T-helper 1 cell treated with Interleukin-12 subunit alpha and Interleukin-12 subunit beta and Interleukin-4 antibody, amounts not matched to agents 30 μg/mL and 1 μg/mL, for 36 hours (primary cell): ENCODE data around the gene LPP.
"Not testable (repeated sequence)": the region's sequence is repeated elsewhere in the genome, so short reads cannot be mapped to it uniquely, and the experiment has no call there.

Source experiments
- H3K27ac Mint-ChIP-seq: one replicate; pipeline ENCODE4 v1.8.0; 2021; ENCODE audit warnings: mild to moderate bottlenecking, mixed read lengths
- H3K27me3 Mint-ChIP-seq: one replicate; pipeline ENCODE4 v1.8.0; 2021; ENCODE audit warnings: low read depth, mixed read lengths
- H3K36me3 Mint-ChIP-seq: one replicate; pipeline ENCODE4 v1.8.0; 2021; ENCODE audit warnings: low read depth, mixed read lengths
- H3K4me1 Mint-ChIP-seq: one replicate; pipeline ENCODE4 v1.8.0; 2021; ENCODE audit warnings: low read depth, mixed read lengths
- H3K4me3 Mint-ChIP-seq: one replicate; pipeline ENCODE4 v1.8.0; 2021; ENCODE audit warnings: mild to moderate bottlenecking, moderate library complexity, mixed read lengths
- H3K9me3 Mint-ChIP-seq: one replicate; pipeline ENCODE4 v1.8.0; 2021; ENCODE audit warnings: mixed read lengths

LPP gene

GRCh38 chr3:188432802-188433520, 279.0 kb downstream of the LPP start:
- Mint-ChIP-seq H3K9me3 (peaks cover 4% of the 10 kb centered on the region), H3K36me3 (peaks cover 23% of the 10 kb centered on the region), H3K27ac (peak overlapping the region; percentile 60), H3K27me3 (no peaks in the 10 kb centered on the region), H3K4me1 (peaks cover 33% of the 10 kb centered on the region), H3K4me3 (peak overlapping the region; percentile 54)

DNA sequence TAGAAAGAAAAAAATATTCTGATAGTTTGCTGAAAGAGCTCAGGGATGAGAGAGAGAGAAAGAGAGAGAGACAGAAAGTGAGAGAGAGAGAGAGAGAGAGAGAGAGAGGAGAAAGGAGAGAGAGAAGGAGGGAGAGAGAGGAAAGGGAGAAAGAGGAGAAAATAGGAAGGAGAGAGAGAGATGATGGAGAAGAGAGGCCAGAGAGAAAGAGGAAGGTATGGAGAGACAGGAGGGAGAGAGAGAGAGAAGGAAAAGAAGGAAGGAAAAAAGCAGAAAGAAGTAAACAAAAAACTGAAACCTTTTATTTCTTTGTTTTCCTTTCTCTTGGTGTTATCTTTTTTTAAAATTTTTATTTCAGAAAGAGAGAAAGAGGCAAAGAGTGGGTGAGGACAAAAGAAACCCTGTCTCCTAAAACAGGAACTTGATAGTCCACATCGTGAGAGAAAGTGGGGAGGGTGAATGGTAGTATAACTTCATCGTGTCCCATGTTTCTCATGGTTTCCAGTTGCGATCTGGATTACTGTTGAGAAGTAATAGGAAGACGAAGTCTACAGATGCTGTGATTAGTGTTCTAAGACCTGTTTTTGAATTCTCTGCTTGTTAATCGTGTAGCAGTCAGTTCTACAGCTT, 279.7 kb downstream of the LPP start:
- peaks cover 4% of the 10 kb centered on the region for H3K9me3 Mint-ChIP-seq
- H3K4me3 Mint-ChIP-seq, result peak overlapping the region; percentile 54
- H3K27ac Mint-ChIP-seq, result peak overlapping the region; percentile 60
- peaks cover 23% of the 10 kb centered on the region for H3K36me3 Mint-ChIP-seq
- H3K4me1 Mint-ChIP-seq, result peaks cover 38% of the 10 kb centered on the region
- H3K27me3 Mint-ChIP-seq, result no peaks in the 10 kb centered on the region

- Mint-ChIP-seq H3K4me3 (no peak overlapping the region), H3K4me1 (peaks cover 46% of the 10 kb centered on the region), H3K36me3 (peaks cover 23% of the 10 kb centered on the region), H3K9me3 (peaks cover 4% of the 10 kb centered on the region), H3K27me3 (no peaks in the 10 kb centered on the region), H3K27ac (no peak overlapping the region)
Observed at GRCh38 chr3:188434594-188434993, 280.6 kb downstream of the LPP start.

DNA sequence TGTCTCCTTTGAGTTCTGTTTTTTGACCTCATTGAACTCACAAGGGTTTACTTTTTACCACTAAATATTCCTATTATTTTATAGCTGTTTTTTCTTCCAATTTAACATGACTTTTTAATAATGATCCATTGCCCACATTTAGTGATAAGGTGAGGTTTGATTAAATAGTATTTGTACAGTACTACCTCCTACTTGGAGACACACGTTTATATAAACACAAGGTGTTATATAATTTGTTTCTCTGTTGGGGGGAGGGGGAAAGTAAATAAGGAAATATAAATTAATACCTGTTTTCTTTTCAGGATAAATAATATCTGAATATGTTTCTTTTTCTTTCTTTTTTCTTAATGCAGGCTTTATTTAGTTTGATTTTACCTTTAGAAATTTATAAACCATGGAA, 281.3 kb downstream of the LPP start:
- H3K36me3 Mint-ChIP-seq, result peaks cover 23% of the 10 kb centered on the region
- no peaks in the 10 kb centered on the region for H3K27me3 Mint-ChIP-seq
- no peak overlapping the region for H3K27ac Mint-ChIP-seq
- H3K4me1 Mint-ChIP-seq, result peaks cover 51% of the 10 kb centered on the region
- H3K9me3 Mint-ChIP-seq, result peaks cover 4% of the 10 kb centered on the region
- H3K4me3 Mint-ChIP-seq, result no peak overlapping the region

DNA sequence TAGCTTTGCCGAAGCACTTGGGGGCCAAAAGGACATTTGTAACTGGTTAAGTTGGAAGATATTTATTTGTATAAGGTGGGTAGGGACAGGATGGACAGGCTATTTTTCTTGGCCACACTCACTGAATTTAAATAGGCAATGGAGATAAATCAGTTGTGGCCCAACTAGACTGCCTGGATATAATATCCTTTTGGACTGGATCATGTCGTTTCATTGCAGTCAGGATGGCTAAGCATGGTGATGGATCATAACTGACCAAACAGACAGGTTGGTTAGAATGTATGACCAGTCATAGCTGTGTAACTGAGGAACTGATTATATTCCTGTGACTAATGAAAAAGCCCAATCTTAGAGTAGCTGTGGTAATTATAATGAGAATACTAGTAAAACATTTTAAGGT, 284.0 kb downstream of the LPP start:
- Mint-ChIP-seq H3K4me3 (no peak overlapping the region), H3K27ac (no peak overlapping the region), H3K27me3 (no peaks in the 10 kb centered on the region), H3K9me3 (no peaks in the 10 kb centered on the region), H3K4me1 (peaks cover 45% of the 10 kb centered on the region), H3K36me3 (peaks cover 20% of the 10 kb centered on the region)

DNA sequence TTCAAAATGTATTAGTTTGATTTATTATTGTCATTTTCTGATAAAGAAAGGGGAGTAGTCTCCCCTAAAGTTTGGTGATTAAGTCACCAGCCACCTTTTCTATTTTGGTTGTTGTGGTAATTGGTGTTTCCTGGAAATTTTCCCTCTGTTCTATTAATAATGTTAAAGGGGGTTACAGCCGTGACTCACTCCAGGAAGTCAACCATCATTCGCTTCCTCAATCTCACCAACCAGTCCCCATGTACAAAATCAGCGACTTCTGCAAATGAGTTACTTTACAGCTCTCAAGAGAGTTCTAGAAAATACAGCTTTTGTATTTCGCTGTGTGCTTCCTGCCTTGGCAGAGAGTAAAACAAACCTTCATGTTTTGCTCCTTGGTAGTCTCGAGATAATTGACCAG, 285.1 kb downstream of the LPP start:
- H3K4me1 Mint-ChIP-seq, result peaks cover 39% of the 10 kb centered on the region
- H3K27me3 Mint-ChIP-seq, result no peaks in the 10 kb centered on the region
- no peaks in the 10 kb centered on the region for H3K9me3 Mint-ChIP-seq
- H3K27ac Mint-ChIP-seq, result peak overlapping the region; percentile 78
- H3K36me3 Mint-ChIP-seq, result peaks cover 27% of the 10 kb centered on the region
- H3K4me3 Mint-ChIP-seq, result peak overlapping the region; percentile 27

DNA sequence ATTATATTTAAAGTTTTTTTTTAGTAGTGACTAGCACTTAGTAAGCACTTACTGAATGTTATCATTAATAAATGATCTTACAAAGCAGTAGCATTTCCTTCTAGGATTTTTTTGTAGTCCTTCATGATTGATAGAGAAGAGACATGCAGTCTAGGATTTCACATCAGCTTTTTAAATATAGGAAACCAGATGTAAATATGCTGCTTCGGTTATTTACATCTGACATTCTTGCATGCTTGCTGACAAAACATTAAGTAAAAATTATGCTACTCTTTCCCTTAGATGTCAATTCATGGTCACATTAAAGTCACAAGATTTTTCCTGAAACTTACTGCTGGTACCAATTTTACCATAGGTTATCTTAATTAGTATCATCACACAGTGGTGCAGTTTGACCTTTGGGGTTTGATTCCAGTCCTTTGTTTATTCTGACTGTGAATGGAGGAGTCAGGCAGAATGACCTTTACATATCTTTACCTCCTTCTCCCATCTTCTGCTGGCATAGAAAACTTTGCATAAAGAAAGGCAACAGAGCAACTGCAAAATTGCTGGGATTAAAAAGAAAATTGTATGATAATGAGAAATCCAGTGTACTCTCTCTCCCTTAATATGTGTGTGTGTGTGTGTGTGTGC, 286.5 kb downstream of the LPP start:
- no peak overlapping the region for H3K4me3 Mint-ChIP-seq
- H3K27me3 Mint-ChIP-seq, result no peaks in the 10 kb centered on the region
- no peak overlapping the region for H3K27ac Mint-ChIP-seq
- peaks cover 38% of the 10 kb centered on the region for H3K36me3 Mint-ChIP-seq
- H3K9me3 Mint-ChIP-seq, result peaks cover 8% of the 10 kb centered on the region
- H3K4me1 Mint-ChIP-seq, result peaks cover 39% of the 10 kb centered on the region

DNA sequence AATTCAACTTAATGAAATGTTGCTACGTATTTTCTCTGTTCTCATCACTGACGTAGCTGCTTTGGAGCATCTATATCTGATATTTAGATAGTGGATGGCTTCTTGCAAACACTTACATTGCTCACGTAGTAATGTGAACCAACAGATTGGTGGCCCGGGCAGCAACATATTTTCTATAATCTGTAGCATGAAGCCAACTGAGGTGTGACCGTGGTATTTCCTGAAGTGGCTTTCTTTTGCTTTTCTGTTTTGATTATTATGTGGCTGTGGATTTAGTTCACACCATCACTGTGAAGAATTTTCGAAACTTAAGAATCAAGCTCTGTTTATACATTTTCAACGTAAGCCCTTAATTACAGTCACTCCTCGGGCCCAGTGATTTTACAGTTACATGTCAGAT, 288.5 kb downstream of the LPP start:
- peaks cover 43% of the 10 kb centered on the region for H3K4me1 Mint-ChIP-seq
- H3K4me3 Mint-ChIP-seq, result no peak overlapping the region
- H3K36me3 Mint-ChIP-seq, result peaks cover 35% of the 10 kb centered on the region
- peaks cover 8% of the 10 kb centered on the region for H3K9me3 Mint-ChIP-seq
- no peak overlapping the region for H3K27ac Mint-ChIP-seq
- H3K27me3 Mint-ChIP-seq, result no peaks in the 10 kb centered on the region

DNA sequence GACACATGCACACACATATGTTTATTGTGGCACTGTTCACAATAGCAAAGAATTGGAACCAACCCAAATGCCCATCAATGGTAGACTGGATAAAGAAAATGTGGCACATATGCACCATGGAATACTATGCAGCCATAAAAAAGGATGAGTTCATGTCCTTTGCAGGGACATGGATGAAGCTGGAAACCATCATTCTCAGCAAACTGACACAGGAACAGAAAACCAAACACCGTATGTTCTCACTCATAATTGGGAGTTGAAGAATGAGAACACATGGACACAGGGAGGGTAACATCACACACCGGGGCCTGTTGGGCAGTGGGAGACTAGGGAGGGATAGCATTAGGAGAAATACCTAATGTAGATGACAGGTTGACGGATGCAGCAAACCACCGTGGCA, 291.2 kb downstream of the LPP start:
- peaks cover 37% of the 10 kb centered on the region for H3K36me3 Mint-ChIP-seq
- peaks cover 22% of the 10 kb centered on the region for H3K4me1 Mint-ChIP-seq
- not testable (repeated sequence) for H3K4me3 Mint-ChIP-seq, H3K9me3 Mint-ChIP-seq, H3K27ac Mint-ChIP-seq, H3K27me3 Mint-ChIP-seq

- H3K4me3 Mint-ChIP-seq, result no peak overlapping the region
- H3K4me1 Mint-ChIP-seq, result peaks cover 16% of the 10 kb centered on the region
- H3K27me3 Mint-ChIP-seq, result no peaks in the 10 kb centered on the region
- H3K27ac Mint-ChIP-seq, result no peak overlapping the region
- peaks cover 37% of the 10 kb centered on the region for H3K36me3 Mint-ChIP-seq
- H3K9me3 Mint-ChIP-seq, result peaks cover 8% of the 10 kb centered on the region
Observed at GRCh38 chr3:188446014-188446413, 292.1 kb downstream of the LPP start.

DNA sequence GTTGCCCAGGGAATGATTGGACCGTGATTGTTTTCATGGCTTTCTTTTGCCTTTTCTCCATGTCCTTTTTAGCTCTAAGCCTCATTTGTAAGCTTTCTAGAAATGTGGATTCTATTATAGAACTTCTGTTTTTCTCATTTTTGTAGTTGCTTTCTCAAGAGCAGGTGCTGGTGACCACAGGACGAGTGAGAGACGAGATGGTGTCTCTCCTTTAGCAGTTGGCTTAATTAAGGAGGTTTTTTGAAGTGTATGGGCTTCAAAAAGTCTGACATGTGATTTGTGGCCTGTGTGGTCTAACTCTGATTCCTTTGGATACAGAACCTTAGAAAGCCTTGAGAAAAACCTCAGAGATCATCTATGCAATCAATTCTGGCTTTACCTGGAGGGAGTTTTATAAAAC, 292.8 kb downstream of the LPP start:
- peaks cover 8% of the 10 kb centered on the region for H3K9me3 Mint-ChIP-seq
- H3K27ac Mint-ChIP-seq, result no peak overlapping the region
- H3K36me3 Mint-ChIP-seq, result peaks cover 35% of the 10 kb centered on the region
- peaks cover 14% of the 10 kb centered on the region for H3K4me1 Mint-ChIP-seq
- no peaks in the 10 kb centered on the region for H3K27me3 Mint-ChIP-seq
- no peak overlapping the region for H3K4me3 Mint-ChIP-seq

GRCh38 chr3:188448813-188449212, 294.9 kb downstream of the LPP start:
- no peaks in the 10 kb centered on the region for H3K27me3 Mint-ChIP-seq
- peaks cover 24% of the 10 kb centered on the region for H3K36me3 Mint-ChIP-seq
- peaks cover 8% of the 10 kb centered on the region for H3K9me3 Mint-ChIP-seq
- no peak overlapping the region for H3K27ac Mint-ChIP-seq
- H3K4me1 Mint-ChIP-seq, result peaks cover 14% of the 10 kb centered on the region
- no peak overlapping the region for H3K4me3 Mint-ChIP-seq

DNA sequence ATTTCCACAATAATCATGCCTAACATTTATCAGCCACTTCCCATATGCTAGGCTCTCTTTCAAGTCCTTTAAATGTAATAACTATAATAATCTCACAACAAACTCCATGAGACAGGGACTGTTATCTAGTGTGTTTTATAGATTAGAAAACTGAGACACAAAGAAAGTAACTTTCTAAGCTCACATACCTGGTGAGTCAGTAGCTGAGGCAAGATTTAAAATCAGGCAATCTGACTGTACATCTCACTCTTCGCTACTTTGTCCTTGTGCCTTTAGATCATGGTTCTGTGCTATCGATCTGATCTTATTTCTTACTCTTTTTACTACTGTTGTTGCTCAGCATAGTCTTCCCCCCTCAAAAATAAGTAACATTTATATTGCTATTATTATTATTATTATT, 295.5 kb downstream of the LPP start:
- Mint-ChIP-seq H3K27me3 (no peaks in the 10 kb centered on the region), H3K9me3 (peaks cover 8% of the 10 kb centered on the region), H3K4me3 (no peak overlapping the region), H3K4me1 (peaks cover 14% of the 10 kb centered on the region), H3K36me3 (peaks cover 21% of the 10 kb centered on the region), H3K27ac (no peak overlapping the region)

DNA sequence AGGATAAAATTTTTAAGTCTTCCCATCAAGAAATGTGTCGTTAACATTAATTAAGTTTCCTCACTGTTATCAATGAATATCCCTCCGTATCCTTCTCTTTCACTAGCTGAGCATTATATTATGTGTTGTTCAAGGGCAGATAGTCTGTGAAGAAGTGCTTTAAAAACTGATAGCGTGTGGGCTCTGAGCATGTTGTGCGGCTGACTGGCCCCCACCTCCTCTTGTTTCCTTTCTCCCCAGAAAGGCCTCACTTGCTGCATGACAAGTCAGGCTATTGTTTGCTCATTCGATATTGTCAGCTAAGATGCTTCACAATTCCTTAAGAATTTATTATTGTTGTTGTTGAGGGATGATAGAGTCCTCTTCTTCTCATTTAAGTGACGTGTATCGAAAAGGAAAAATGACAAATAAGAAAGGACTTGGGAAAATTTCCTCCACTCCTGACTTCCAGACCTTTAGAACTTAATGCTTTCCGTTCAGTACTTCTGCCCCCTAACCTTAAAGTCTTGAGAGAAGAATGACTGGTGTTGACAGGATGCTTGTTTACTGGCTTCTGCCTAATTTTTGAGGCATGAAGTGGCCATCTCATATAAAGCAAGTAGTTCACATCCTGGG, 298.3 kb downstream of the LPP start:
- Mint-ChIP-seq H3K4me3 (no peak overlapping the region), H3K27me3 (no peaks in the 10 kb centered on the region), H3K9me3 (no peaks in the 10 kb centered on the region), H3K27ac (no peak overlapping the region), H3K36me3 (peaks cover 7% of the 10 kb centered on the region), H3K4me1 (peaks cover 2% of the 10 kb centered on the region)
